ENCODE data around the gene MSL1. TPM values are rescaled to one million over a fixed set of nuclear protein-coding genes. Genes with fewer than 3 reads are reported as not detected.

Gene MSL1
- polyA plus RNA-seq, 3 donors, result 154 to 184 (median 157) TPM

DNA sequence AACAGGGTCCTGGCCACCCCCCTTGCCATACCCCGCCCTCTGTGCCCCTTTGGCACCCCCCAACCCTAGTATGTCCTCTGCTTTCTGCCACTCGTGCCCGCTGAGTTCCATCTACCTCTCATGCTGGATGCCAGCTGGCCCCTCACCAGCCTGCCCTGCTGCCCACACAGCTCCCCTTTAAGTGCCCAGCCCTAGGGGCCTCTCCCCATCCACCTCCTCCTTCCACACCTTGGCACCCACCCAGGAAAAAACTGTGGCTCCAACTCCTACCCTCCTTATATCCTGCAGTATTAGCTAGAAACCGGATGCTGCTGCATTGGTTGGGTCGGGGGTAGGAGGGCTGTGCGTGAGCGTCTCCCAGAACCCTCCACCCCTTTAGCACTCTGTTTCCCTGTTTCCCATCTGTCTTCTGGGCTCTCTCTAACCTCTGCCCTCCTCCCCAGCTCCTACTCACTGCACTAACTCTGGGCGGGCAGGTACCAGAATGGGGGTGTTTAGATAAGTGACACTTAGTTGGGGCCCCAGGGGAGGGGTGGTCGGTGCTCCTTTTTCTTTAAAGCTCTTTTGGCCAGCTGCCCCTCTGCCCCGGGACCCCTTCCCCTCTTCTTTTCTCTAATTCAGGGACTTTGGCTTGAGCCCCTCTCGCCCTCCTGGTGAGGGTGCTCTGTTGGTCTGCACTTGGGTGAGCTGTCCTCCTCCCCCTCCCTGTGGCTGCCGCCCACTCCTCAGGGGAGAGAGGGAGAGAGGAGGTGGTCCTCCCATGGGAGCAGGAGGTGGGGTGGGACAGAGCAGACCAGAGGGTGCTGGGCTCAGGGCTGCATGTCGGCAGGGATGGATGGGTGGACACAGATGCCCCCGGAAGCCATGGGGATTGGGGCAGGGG lies 31.3 kb upstream of the MSL1 start:
- DNase-seq (ENCODE audit: low read depth in 3 of 3, low spot score in 2 of 3), result no peak

DNA sequence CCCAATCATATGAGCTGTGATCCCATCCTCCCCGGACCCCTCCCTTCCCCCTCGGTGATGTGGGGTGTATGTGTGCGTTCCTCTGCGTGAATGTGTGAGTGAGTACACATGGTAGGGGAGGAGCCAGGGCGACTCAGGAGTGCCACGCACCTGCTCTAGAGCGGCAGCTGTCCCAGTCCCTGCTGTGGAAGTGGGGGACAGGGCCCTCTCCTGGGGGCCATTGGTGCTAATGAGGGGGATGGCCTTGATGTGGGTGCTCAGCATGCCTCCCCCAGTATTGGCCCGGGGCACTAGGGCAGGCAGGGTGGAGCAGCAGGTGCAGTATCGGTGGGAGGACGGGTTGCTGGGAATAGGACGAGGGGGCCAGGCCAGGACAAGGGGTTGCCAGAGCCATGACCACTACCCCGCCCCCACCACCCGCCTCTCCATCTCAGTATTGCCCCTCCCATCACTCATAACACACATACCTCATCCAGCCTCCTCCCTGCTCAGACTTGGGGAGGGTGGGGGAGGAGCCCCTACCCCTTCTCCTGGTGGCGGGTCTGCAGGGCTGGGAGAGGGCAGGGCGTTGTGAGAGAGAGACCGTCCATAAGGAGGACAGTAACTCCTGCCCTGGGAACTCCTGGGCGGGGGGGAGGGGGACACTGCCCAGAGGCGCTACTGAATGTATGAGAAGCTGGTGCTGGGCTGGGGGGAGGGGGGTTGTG lies 29.9 kb upstream of the MSL1 start:
- DNase-seq (ENCODE audit: low read depth in 3 of 3, low spot score in 2 of 3), result no peak

DNA sequence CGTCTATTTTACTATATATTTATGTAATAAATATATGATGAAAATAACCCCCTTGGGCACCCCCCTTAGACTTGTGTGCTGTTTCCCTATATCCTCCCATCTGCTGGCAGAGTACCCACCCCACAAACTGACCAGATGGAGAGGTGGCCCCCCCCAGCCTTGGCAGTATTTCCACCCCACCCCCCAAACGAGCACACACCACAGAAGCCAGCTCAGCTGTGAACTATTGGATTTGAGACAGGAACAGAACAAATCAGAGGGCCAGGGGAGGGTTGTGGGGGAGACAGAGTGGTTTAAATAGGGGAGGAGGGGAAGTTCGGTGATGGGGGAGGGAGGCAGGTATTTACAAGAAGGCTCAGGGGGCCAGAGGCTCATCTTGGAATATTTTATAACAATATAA lies 29.2 kb upstream of the MSL1 start:
- no peak for DNase-seq (ENCODE audit: low read depth in 3 of 3, low spot score in 2 of 3)

DNA sequence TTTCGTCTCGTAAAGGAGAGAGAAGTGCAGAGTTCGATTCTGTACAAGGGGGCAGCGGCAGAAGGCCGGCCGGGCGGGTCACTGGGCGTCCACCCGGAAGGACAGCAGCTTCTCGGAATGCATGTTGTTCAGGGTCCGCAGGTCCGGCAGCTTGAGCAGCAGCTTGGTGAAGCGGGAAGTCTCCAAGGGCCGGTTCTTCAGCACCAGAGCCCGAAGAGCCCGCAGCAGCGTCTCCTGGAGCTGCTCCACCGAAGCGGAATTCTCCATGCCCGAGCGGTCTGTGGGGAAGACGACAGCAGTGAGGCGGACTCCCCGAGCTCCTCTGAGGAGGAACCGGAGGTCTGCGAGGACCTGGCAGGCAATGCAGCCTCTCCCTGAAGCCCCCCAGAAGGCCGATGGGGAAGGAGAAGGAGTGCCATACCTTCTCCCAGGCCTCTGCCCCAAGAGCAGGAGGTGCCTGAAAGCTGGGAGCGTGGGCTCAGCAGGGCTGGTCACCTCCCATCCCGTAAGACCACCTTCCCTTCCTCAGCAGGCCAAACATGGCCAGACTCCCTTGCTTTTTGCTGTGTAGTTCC lies 28.7 kb upstream of the MSL1 start:
- no peak for DNase-seq (ENCODE audit: low read depth in 3 of 3, low spot score in 2 of 3)

DNA sequence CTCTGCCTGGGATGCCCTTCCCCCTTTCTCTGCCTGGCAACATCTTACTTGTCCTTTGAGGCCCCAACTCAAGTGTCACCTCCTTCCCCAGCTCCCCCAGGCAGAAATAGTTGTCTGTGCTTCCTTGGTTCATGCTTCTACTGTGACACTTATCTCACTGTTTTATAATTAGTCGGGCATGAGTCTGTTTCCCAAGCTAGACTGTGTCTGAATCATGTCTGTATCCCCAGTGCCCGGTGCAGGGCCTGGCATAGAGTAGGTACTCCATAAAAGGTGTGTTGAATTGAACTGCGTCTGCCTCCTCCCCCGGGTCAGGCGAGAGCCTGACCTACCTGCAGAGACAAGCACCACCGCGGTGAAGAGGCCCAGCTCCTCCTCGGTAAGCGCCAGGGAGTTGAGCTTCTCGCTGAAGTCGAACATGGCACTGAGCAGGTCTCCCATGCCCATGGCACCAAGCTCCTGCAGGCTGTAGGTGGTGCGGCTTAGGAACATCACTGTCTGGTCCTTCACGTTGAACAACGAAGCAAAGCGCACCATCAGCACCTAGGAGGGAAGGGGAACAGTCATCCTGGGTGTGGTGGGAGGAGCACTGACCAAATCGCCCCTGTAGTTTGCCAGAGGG lies 28.1 kb upstream of the MSL1 start:
- DNase-seq (ENCODE audit: low read depth in 3 of 3, low spot score in 2 of 3), result no peak

DNA sequence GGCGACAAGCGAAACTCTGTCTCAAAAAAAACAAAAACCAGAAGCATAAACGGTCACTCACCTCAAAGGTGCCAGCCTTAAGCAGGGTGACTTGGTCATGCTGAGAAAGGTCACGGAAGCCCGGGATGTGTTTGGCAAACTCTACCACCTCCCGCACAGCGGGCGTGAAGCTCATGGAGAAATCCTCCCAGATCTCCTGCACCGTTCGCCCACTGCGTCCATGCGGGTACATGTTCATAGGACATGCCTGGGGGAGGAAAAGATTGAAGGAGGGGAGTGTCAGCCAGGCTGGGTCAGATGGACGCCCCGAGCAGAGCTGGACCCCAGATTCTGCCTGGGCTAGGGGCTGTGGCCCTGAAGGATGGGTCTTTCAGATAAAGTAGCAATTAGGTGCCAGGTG lies 26.9 kb upstream of the MSL1 start:
- DNase-seq (ENCODE audit: low read depth in 3 of 3, low spot score in 2 of 3), result no peak

DNA sequence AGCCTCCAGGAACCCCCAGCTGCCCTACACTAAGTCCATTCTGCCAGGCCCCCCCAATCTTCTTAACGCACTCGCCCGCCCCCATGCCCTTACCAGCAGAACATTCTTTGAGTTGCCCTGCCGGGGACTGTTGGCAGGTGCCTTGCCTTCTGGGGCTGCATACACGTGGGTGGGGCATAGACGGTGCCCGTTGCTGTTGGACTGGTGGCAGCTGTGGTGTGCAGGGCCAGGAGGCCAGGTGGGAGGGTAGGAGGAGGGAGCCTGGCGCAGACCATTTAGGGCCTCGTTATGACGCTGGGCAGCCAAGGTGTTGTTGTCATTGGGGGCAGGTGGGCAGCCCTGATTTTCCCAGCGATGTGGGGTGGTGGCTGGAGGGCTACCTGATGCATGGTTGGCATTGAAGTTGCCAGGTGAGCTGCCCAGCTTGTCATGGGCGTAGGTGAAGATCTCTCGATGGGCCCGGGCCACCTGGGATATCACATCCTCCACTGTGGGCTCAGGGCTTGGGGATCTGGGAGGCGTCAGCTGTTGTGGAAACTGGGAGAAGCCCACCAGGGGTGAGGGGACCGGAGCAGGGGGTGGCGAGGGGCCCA lies 26.3 kb upstream of the MSL1 start:
- DNase-seq (ENCODE audit: low read depth in 3 of 3, low spot score in 2 of 3), result no peak

DNA sequence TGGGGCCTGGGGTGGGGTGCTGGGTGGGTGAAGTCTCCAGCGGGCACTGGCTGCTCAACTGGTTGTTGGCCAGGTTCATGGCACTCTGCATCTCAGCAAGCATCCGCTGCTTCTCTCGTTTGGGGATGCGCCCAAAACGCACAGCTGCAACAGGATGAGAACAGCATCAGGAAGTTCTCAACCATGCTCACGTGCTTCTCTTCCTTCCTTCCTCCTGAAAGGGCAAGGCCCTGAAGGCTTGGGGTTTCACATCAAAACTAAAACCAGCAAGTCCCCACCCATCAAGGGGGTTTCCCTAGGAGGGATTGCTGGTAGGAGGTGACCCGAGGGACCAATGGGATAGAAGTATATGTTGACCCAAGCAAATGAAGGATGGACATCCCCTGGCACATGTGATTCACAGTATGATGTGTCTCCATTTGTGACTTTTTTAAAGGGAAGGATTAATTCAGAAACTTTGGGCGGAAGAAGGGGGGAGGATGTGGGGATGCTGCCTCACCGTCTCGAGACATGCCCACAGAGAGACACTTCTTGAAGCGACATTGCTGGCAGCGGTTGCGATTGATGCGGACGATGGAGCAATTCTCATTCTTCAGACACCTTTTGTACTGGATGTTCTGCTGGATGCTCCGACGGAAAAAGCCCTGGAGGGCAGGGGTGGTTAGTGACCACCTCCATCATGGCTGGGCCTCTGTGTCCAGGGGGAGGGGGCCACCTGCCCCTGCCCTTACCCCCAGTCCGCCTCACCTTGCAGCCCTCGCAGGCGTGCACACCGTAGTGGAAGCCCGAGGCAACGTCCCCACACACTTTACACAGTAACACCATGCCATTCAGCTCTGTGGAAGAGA lies 25.6 kb upstream of the MSL1 start:
- no peak for DNase-seq (ENCODE audit: low read depth in 3 of 3, low spot score in 2 of 3)

DNA sequence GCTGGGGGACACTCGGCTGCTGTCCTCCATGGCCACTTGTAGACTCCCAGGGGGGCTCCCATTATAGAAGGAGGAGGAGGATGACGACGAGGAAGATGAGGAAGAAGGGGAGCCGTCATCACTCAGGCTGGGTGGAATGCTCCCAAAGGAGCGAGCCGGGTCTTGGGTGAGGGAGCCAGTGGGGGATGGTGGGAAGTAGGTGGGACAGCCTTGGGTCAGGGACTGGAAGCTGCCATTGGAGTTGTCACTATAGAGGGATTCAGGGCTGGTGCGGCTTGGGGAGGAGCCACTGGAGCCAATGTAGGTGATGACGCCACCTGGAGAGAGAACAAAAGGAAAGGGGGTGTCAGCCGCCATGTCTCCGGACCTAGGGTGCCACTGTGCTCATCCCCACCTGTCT lies 24.7 kb upstream of the MSL1 start:
- no peak for DNase-seq (ENCODE audit: low read depth in 3 of 3, low spot score in 2 of 3)

DNA sequence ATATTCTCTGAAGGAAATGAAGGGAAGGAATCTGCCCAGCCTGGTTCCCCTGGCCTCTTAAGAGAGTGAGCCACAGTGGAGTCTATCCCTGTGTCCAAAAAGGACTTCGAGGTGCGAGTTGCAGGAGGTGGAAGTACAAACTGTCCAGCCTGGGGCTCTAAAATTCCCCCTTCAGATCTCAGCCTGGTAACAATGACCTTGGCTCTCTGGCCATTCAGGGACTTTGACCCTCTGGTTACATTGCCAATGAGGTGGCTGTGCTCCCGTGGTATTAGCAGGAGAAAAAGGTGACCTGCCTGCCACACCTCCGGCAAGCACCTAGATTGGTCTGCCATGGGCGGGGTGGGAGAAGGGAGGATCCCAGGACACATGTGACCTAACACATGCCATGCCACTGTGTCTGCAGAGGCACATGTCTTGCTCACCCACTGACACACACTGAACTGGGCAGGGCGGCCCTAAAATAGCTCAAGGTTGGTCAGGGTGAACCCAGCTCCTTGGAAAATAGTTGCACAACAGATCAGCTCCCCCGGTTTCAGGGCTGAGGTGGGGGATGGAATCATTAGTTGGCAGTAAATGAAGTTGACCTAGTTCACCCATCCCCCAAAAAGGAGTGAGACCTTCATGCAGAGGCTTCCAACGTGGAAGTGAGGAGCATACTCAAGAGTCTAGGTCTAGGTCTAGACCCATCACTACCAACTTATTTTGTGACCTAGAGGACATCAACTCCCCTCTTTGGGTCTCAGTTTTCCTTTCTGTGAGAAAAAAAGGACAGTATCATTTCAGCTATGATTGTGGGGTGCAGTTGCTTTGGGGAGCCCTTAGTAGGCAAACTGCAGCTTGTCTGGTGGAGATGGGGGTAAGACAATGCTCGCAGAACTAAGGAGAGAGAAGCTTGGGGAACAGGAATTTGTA lies 23.6 kb upstream of the MSL1 start:
- DNase-seq (ENCODE audit: low read depth in 3 of 3, low spot score in 2 of 3), result no peak

DNA sequence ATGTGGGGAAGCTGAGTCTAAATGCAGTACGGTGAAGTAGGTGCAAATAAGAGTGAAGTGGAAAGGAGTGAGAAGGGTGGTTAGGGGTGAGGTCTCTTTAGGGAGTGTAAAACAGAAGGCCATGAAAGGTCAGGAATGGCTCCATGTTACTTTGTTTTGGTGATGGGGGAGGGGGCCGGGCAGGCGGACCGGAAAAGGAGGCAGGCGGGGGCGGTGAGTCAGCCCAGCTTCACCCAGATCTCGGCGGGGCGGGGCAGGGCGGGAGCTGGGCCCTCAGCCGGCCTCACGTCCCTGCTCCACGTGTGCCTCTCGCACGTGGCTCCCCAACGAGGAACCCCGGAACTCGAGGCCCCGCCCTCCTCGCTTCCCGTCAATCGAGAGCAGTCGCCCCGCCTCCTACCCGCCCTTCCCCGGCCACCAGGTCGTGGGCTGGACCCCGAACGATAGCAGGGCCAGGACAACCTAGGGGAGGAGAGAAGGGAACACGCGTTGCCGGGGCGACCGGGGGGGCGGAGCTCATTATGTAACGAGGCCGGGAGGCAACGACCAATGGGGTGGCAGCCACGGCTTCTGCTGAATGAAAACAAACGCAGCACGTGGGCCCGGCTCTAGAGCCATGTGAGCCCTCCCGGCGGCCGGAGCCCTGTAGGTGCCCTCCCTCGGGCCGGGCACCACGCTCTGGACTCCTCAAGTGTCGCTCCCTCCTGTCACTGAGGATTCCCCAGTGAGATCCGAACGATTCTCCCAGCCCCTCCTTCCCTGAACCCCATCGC lies 22.7 kb upstream of the MSL1 start:
- DNase-seq (ENCODE audit: low read depth in 3 of 3, low spot score in 2 of 3), result no peak

DNA sequence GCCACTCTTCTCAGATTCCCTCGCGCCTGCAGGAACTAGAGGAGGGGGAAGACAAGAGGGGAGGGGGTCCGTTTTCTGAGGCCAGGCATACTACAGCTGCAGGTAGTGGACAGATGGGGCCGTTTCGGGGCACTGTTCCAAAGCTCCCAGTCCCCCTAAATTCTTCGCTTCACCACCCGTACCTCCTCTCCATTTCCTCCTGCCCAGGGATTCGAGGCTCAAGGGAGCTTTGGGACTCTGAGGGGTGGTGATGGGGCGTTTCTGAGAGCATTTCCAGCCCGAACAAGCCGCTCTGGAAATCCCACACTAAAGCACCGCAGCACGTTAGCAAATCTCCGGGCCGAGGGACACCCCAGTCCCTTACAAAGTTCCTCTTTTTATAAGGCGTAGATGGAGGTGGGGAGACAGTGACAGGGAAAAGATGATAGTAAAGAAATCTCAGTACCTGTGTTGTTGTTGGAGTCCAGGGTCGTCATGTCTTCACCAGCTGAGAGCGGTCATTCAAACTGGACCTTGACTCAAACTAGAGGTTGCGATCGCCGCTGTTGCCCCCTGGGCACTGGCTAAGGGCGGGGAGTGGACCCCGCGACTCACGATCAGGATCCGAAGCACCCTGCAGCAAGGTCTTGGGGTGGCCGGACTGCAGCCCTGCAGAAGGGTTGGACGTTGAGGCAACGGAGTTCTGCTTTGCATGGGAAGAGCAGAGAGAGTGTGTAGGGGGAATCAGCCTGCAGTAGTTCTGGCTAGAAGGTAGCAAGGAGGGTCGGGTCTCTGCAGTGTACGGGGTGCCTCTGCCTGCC lies 22.0 kb upstream of the MSL1 start:
- no peak for DNase-seq (ENCODE audit: low read depth in 3 of 3, low spot score in 2 of 3)

DNA sequence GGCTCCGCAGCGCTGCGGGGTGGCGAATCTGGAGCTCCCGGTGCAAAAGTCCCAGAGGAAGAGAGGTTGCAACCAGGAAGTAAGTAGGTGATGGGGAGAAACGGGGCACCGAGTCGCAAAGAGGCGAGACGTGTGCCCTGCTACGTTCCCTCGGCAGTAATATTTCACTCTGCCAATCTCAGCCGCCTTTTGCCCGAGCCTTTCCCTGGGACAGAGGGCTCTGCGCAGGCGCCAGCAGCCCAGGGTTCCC lies 21.4 kb upstream of the MSL1 start, which contains the start of gene NR1D1:
Gene NR1D1 (minus strand): TSS at position 171 of the 250 bp plus-strand sequence. CDS start 495 bp downstream, outside the sequence.
- no peak for DNase-seq (ENCODE audit: low read depth in 3 of 3, low spot score in 2 of 3)

DNA sequence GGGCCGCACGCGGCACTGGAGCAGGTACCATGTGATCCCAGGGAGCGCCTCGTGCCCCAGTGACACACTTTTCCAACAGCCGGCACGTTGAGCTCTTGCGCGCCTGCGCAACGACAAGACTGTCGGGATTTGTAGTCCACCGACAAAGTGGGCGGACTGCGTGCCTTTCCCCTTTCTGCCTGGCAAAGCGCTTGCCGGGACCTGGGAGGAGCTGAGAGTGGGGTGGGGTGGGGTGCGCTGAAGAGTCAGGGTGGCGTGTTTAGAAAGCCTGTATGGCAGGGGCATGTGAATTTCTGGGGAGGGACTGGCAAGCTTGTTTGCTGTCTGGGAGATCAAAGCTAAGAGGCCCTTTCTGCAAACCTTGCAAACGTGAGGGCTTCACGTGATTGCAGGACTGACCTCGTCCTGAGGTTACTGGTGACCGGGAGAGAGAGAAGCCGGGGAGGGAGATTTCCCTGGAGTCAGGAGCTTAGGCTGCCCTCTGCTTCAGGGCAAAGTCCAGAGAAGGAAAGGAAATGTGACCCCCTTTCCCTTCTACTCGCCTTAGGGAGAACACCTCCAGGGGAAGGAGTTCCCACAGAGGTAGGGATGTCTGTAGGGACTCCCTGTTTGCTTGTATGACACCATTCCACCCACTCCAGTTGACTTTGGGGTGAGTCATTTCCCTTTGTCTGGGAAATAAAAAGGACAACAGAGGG lies 21.0 kb upstream of the MSL1 start:
- DNase-seq (ENCODE audit: low read depth in 3 of 3, low spot score in 2 of 3), result peak in 1 of 3 donors; percentile 75

DNA sequence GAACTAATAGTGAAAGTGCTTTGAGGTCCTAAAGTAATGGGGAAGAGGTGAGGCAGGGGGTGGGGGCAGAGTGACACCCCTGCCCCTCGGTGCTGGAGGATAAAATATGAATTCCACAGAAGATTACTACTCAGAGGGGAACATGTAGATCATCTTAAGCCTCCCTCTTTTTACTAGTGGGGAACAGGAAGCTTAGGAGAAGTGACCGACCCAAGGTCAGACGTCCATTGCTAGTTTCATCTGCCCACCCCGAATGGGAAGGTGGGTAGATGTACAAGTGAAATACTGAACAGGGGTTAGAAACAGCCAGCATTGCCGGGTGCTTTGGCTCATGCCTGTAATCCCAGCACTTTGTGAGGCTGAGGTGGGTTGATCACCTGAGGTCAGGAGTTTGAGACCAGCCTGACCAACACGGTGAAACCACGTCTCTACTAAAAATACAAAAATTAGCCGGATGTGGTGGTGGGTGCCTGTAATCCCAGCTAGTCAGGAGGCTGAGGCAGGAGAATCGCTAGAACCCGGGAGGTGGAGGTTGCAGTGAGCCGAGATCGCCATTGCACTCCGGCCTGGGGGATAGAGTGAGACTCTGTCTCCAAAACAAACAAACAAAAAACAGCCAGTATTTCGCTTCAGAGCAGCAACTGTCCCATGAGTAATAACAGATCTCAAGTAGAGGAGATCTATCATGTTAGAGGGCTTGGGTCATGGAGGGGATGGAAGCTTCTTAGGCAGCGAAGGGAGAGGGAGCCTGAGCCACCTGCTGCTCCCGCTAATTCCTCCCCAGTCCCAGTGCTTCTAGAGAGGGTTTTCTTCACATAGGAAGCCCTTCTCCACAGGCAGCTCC lies 20.2 kb upstream of the MSL1 start:
- no peak for DNase-seq (ENCODE audit: low read depth in 3 of 3, low spot score in 2 of 3)

DNA sequence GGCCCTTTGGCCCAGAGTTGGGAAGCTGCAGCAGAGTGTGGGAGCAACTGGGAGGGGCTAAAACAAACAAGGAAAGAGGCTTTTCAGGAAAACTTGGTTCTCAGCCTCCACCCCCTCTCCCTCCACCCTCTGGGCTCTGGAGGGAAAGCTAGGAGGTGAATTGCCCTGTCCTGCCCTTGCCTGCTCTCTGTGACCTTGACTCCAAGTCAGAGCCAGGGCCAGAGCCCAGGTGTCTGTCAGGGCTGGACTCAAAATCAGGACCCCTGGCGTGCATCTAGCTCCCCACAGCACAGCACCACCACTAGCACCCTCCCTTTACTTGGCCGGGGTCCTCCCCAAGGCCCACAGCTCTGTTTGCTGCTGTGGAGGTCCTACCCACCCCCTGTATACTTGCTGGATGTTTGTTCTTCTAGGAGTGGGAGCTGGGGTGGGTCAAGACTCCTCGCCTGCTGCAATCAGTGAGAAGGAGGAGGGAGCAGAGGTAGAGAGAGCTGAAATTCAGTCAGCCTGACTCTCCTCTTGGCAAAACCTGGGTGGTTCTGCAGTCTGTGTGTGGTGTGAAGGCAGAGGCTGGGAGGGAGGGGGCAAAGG lies 18.6 kb upstream of the MSL1 start:
- no peak for DNase-seq (ENCODE audit: low read depth in 3 of 3, low spot score in 2 of 3)
